Tibial nerve (tissue), 4 donors: Measurements from ENCODE around the gene SCAPER.

Source experiments
- CTCF ChIP-seq, 5 experiments: fragments of 200-600 bp in 3 of 5; fragments of 450-650 bp in 2 of 5; sonication (generic) in 3 of 5; IDR thresholded peaks; one replicate each; pipeline ENCODE4 v1.5.1; 2016 to 2019; ENCODE audit warnings: antibody characterized with exemption in 5 of 5, mild to moderate bottlenecking in 3 of 5, moderate library complexity in 2 of 5
- EP300 ChIP-seq, 2 donors: sonication (generic); formaldehyde crosslinking; IDR thresholded peaks; one replicate each; pipeline ENCODE4 v1.6.1; 2017; ENCODE audit warnings: antibody characterized with exemption in 2 of 2, mild to moderate bottlenecking in 1 of 2
- POLR2A ChIP-seq, 2 donors: fragments of 450-650 bp; IDR thresholded peaks; one replicate each; pipeline ENCODE4 v1.6.1; 2017; ENCODE audit warnings: antibody characterized with exemption in 2 of 2, mild to moderate bottlenecking in 2 of 2, moderate library complexity in 2 of 2

GRCh38 chr15:76303909-76304308, 601.2 kb downstream of the SCAPER start:
- TF ChIP-seq POLR2A (IDR thresholded peaks at IDR 0.05) (no peak), CTCF (IDR thresholded peaks at IDR 0.05) (no peak), EP300 (IDR thresholded peaks at IDR 0.05) (no peak)
